ENCODE measurements around the gene PSMC3IP. TPM values are rescaled to one million over a fixed set of nuclear protein-coding genes. Genes with fewer than 3 reads are reported as not detected.
"Not testable (repeated sequence)": the region's sequence is repeated elsewhere in the genome, so short reads cannot be mapped to it uniquely, and the experiment has no call there.

Gene PSMC3IP
- polyA plus RNA-seq, 1 donor from 2014 or later, result 2.9 TPM

GRCh38 chr17:42543190-42544079, 34.1 kb downstream of the PSMC3IP start:
- Mint-ChIP-seq H3K36me3 (no peaks in the 10 kb centered on the region), H3K9me3 (no peaks in the 10 kb centered on the region), H3K27ac (peak overlapping the region in 1 of 3 donors; percentile 57)

GRCh38 chr17:42541041-42541833, 36.3 kb downstream of the PSMC3IP start:
- H3K27me3 Mint-ChIP-seq, result no peaks in the 10 kb centered on the region
- H3K27ac Mint-ChIP-seq, result peak overlapping the region; percentile 48 to 86 (median 63)
- peak overlapping the region in 1 of 4 donors; percentile 69 for H3K4me3 Mint-ChIP-seq

More at GRCh38 chr17:42543190-42544079, 34.1 kb downstream of the PSMC3IP start:
- Mint-ChIP-seq H3K4me1 (peaks cover 0 to 4% (median 0%) of the 10 kb centered on the region in 3 donors), H3K27me3 (no peaks in the 10 kb centered on the region), H3K4me3 (no peak overlapping the region)

GRCh38 chr17:42540558-42540957, 37.0 kb downstream of the PSMC3IP start:
- H3K4me3 Mint-ChIP-seq, result peak overlapping the region in 1 of 4 donors; percentile 69
- H3K36me3 Mint-ChIP-seq, H3K27me3 Mint-ChIP-seq, H3K9me3 Mint-ChIP-seq, H3K27ac Mint-ChIP-seq: not testable (repeated sequence)
- H3K4me1 Mint-ChIP-seq, result peaks cover 12 to 14% (median 13%) of the 10 kb centered on the region in 3 donors

More at GRCh38 chr17:42541041-42541833, 36.3 kb downstream of the PSMC3IP start:
- H3K36me3 Mint-ChIP-seq, result no peaks in the 10 kb centered on the region
- no peaks in the 10 kb centered on the region for H3K9me3 Mint-ChIP-seq
- peaks cover 9 to 11% (median 10%) of the 10 kb centered on the region in 3 donors for H3K4me1 Mint-ChIP-seq

DNA sequence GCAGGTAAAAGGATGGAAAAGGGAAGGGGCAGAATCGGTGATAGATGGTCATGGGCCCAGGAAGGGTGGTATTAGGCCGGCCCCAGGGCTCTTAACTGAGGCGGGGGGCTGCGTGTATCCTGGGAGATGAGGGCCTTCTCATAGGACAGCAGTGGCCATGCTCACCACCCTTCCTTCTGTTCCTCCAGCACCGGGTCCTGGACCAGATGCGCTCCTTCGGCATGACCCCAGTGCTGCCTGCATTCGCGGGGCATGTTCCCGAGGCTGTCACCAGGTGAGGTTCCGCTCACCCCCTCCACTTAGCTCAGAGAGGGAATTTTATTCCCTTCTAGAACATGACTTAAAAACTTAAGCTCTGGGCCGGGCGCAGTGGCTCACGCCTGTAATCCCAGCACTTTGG, 39.0 kb downstream of the PSMC3IP start:
- H3K4me3 Mint-ChIP-seq, result peak overlapping the region in 1 of 4 donors; percentile 74
- H3K9me3 Mint-ChIP-seq, result no peaks in the 10 kb centered on the region
- H3K27ac Mint-ChIP-seq, result no peak overlapping the region
- H3K27me3 Mint-ChIP-seq, result no peaks in the 10 kb centered on the region
- no peaks in the 10 kb centered on the region for H3K36me3 Mint-ChIP-seq
- H3K4me1 Mint-ChIP-seq, result peaks cover 16 to 18% (median 17%) of the 10 kb centered on the region in 3 donors

DNA sequence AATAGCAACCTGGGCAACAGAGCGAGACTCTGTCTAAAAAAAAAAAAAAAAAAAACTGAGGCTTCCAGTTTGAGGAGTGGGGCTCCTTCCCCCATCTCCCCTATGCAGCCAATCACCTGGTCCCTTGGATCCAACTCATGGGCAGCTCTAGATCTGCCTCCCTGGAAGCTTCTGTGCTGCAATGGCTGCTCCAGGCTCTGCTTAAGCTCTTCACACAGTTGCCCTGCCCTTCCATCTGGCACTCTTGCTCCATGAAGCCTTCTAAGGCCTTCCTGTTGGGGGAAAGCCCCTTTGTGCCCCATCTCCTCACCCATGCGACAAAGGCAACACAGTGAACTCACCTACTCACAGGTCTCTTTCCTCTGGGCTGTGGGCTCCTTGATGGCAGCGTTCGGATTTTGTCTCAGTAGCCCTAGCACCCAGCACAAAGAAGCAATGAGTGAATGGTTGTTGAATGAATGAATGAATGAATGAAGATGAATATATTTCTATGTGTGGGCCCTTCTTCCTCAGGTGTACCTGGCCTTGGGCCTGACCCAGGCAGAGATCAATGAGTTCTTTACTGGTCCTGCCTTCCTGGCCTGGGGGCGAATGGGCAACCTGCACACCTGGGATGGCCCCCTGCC, 39.6 kb downstream of the PSMC3IP start:
- Mint-ChIP-seq H3K27ac (peak overlapping the region in 1 of 3 donors; percentile 10), H3K27me3 (no peaks in the 10 kb centered on the region), H3K4me1 (peaks cover 16 to 18% (median 17%) of the 10 kb centered on the region in 3 donors), H3K9me3 (no peaks in the 10 kb centered on the region), H3K4me3 (peak overlapping the region; percentile 52 to 87 (median 64)), H3K36me3 (no peaks in the 10 kb centered on the region)

DNA sequence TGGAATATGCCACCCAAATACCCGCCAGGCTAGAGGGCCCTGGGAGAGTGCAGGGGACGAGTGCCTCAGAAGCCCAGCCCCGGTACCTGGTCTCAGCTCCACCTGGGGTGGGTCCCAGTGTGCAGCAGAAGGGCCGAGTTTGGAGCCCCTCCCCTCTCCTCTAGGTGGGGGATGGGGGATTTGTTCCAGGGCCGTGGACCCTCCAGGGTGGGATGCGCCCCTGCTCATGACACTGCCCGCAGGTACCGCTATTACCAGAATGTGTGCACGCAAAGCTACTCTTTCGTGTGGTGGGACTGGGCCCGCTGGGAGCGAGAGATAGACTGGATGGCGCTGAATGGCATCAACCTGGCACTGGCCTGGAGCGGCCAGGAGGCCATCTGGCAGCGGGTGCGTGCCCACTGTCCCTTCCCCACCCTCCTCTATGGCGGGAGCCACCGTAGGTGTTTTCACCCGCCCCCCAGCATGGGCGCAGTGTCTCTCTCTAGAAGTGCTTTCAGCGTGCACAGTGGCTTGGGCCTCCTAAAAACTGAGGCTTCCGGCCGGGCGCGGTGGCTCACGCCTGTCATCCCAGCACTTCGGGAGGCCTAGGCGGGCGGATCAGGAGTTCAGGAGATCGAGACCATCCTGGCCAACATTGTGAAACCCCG, 40.2 kb downstream of the PSMC3IP start:
- H3K9me3 Mint-ChIP-seq, result no peaks in the 10 kb centered on the region
- peak overlapping the region in 2 of 3 donors; percentile 49 to 50 for H3K27ac Mint-ChIP-seq
- H3K27me3 Mint-ChIP-seq, result no peaks in the 10 kb centered on the region
- H3K36me3 Mint-ChIP-seq, result no peaks in the 10 kb centered on the region
- H3K4me1 Mint-ChIP-seq, result peaks cover 16 to 18% (median 17%) of the 10 kb centered on the region in 3 donors
- H3K4me3 Mint-ChIP-seq, result peak overlapping the region; percentile 86 to 94 (median 89)

DNA sequence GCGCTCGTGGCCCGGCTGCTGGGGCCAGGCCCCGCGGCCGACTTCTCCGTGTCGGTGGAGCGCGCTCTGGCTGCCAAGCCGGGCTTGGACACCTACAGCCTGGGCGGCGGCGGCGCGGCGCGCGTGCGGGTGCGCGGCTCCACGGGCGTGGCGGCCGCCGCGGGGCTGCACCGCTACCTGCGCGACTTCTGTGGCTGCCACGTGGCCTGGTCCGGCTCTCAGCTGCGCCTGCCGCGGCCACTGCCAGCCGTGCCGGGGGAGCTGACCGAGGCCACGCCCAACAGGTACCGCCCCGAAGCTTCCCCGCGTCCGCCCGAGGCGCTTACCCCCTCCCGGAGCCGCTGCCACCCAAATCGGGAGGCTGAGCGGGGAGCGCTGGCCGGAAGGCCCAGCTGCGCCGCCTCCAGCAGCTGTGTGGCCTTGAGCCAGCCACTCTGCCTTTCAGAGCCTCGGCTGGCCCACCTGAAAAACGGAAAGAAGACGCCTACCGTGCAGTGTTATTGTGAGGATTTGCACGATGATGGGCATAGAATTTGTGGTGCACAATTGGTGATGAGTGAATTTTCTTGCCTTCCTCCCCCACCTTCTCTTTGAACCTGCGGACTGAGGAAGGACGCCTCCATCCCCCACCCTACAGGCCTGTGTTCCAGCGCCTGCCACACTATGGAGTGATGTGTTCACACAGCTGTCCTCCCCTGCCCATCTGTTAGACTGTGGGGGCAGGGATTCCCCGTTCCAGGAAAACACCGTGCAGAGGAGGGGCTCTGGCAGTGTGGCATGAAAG, 41.0 kb downstream of the PSMC3IP start:
- H3K4me3 Mint-ChIP-seq, result peak overlapping the region; percentile 86 to 94 (median 90)
- no peaks in the 10 kb centered on the region for H3K27me3 Mint-ChIP-seq
- no peaks in the 10 kb centered on the region for H3K36me3 Mint-ChIP-seq
- peak overlapping the region in 2 of 3 donors; percentile 50 to 81 for H3K27ac Mint-ChIP-seq
- H3K4me1 Mint-ChIP-seq, result peaks cover 20 to 21% (median 21%) of the 10 kb centered on the region in 3 donors
- H3K9me3 Mint-ChIP-seq, result no peaks in the 10 kb centered on the region

- Mint-ChIP-seq H3K4me3 (peak within 1 kb of the TSS; percentile 86 to 94 (median 90)), H3K27ac (peak within 1 kb of the TSS; percentile 81 to 97 (median 95)), H3K4me1 (peaks cover 20 to 24% (median 23%) of the 10 kb centered on the region in 3 donors), H3K27me3 (no peaks in the 10 kb centered on the region), H3K9me3 (no peaks in the 10 kb centered on the region), H3K36me3 (no peaks in the 10 kb centered on the region)
Observed at GRCh38 chr17:42536048-42536371, 41.5 kb downstream of the PSMC3IP start, which contains the start of gene NAGLU. Gene NAGLU (plus strand): TSS chr17:42536241. CDS start chr17:42536273, 32 bp downstream.

GRCh38 chr17:42535155-42536047, 42.1 kb downstream of the PSMC3IP start:
- Mint-ChIP-seq H3K4me1 (peaks cover 24 to 28% (median 25%) of the 10 kb centered on the region in 3 donors), H3K27me3 (no peaks in the 10 kb centered on the region), H3K9me3 (no peaks in the 10 kb centered on the region), H3K36me3 (no peaks in the 10 kb centered on the region), H3K27ac (peak overlapping the region; percentile 81 to 97 (median 95)), H3K4me3 (peak overlapping the region; percentile 82 to 94 (median 88))

DNA sequence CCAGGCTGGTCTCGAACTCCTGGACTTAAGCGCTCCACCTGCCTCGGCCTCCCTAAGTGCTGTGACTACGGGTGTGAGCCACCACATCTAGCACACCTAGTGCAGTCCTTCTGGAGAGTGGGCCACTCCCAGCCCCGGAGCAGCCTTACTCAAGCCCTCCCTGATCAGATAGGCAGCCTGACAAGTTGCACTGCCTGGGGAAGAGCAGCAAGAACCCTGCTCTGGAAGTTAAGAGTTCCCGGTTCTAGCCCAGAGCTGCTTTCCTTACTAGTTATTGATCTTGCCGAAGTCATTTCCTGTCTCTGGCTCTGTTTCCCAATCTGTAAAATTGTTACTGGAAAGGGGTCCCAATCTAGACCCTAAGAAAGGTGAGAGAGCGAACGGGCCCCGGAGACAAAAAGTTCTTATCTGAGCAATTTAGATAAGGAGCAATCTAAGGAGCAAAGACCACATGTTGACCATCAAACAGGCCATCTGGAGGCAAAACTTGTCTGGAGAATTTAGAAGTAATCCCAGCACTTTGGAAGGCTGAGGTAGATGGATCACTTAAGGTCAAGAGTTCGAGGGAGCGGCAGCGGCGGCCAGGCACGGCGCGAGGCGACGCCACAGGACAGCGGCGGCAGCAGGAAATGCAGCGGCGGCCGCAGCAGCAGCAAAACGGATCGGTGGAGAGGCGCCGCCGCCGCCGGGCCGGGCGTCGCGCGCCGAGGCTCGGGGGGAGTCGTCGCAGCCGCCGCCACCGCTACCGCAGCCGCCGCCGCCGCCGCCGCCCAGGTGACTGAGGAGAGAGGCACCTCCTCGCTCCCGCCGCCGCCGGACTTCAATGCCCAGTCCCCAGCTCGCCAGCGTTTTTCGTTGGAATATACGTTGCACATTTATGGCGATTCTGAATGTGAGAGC, 45.8 kb downstream of the PSMC3IP start:
- H3K27me3 Mint-ChIP-seq, result peaks cover 2% of the 10 kb centered on the region
- H3K4me1 Mint-ChIP-seq, result peaks cover 23 to 29% (median 27%) of the 10 kb centered on the region in 3 donors
- H3K9me3 Mint-ChIP-seq, result no peaks in the 10 kb centered on the region
- no peaks in the 10 kb centered on the region for H3K36me3 Mint-ChIP-seq
- peak overlapping the region; percentile 82 to 97 (median 88) for H3K4me3 Mint-ChIP-seq
- H3K27ac Mint-ChIP-seq, result peak overlapping the region; percentile 15 to 83 (median 77)

DNA sequence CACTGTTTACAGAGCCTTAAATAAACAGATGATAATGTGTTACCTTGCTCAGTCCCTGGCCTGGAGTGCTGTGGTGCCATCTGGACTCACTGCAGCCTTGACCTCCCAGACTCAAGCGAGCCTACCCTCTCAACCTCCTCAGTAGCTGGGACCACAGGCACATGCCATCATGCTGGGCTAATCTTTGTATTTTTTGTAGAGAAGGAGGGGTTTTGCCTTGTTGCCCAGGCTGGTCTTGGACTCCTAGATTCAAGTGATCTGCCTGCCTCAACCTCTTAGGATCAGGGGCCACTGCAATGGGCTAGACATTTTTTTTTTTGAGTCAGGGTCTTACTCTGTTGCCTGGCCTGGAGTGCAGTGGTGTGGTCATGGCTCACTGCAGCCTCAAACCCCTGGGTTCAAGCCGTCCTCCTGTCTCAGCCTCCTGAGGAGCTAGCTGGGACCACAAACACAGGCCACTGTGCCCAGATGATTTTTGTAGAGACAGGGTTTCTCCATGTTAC, 46.5 kb downstream of the PSMC3IP start:
- no peaks in the 10 kb centered on the region for H3K9me3 Mint-ChIP-seq
- H3K4me3 Mint-ChIP-seq, result peak overlapping the region; percentile 67 to 86 (median 82)
- peaks cover 21 to 29% (median 25%) of the 10 kb centered on the region in 3 donors for H3K4me1 Mint-ChIP-seq
- peaks cover 2% of the 10 kb centered on the region for H3K27me3 Mint-ChIP-seq
- H3K27ac Mint-ChIP-seq, result peak overlapping the region in 2 of 3 donors; percentile 15 to 77
- H3K36me3 Mint-ChIP-seq, result no peaks in the 10 kb centered on the region

- Mint-ChIP-seq H3K27ac (no peak overlapping the region), H3K4me3 (no peak overlapping the region), H3K36me3 (no peaks in the 10 kb centered on the region), H3K27me3 (peaks cover 2% of the 10 kb centered on the region), H3K4me1 (peaks cover 19 to 24% (median 19%) of the 10 kb centered on the region in 3 donors), H3K9me3 (no peaks in the 10 kb centered on the region)
Observed at GRCh38 chr17:42529061-42529460, 48.5 kb downstream of the PSMC3IP start.
